Fibroblast of the aortic adventitia (primary cell): ENCODE results near the gene COPE. TPM values are rescaled to one million over a fixed set of nuclear protein-coding genes. Genes with fewer than 3 reads are reported as not detected.

Experiments used
- DNase-seq: peaks from one replicate; pipeline ENCODE4 v3.0.0-alpha.2; 2010; ENCODE audit warnings: low read depth
- H3K4me3 ChIP-seq: 2 replicates; pipeline ENCODE4 v1.5.1; 2011; ENCODE audit warnings: low read depth, mild to moderate bottlenecking, control low read depth, low read length, moderate library complexity
- total RNA-seq: library from RNA; depleted of rRNA; stranded (reverse); fragments of >200 nt; gene quantifications from 2 replicates; pipeline ENCODE4 v1.2.3, GENCODE V29; 2012; ENCODE audit warnings: low replicate concordance
- TF ChIP-seq, protein P1 (sequence below): IDR thresholded peaks from 2 replicates; pipeline ENCODE4 v1.5.1; 2011; ENCODE audit warnings: mild to moderate bottlenecking, low read length, control low read depth, inconsistent platforms; ENCODE audit not compliant: insufficient read depth

Gene COPE
- total RNA-seq, 1 donor, result 172 TPM

DNA sequence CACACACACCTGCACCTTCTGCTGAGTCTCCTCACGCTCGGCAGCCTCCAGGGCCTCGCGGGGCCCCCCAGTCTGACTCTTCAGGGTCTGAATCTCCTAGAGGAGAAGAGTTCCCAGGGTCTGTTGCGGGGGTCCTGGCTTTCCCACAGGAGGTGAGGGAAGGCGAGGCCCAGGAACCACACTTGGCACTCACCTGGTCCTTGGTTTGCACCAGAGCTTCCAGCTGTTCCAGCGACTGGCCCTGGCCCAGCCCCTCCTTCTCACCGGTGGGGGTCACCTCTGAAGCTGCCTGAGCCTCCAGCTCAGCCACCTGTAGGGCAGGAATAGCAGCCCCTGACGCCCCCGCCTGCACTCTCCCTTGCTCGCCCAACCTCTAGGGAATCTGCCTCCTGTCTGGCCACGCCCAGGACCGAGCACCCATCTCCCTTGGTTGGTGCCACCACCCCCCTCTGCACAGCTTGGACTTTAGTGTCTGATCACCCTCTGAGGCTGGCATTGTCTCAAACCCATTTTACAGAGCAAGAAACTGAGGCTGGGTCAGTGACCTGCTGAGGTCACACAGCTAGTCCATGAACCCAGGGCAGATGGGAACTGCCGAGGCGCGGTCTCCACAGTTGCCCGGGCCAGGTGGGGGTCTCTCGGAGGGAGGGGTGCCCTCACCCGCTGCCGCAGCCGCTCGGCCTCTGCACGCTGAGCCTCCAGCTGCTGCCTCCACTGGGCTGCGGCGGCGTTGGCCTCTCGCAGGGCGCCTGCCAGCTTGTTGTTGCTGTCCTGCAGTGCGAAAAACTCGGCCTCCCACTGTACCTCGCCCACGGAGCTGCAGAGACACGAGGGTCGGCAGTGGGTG is 12.4 kb upstream of the COPE start:
- H3K4me3 ChIP-seq, result no peak overlapping the region
- TF ChIP-seq, protein P1, sequence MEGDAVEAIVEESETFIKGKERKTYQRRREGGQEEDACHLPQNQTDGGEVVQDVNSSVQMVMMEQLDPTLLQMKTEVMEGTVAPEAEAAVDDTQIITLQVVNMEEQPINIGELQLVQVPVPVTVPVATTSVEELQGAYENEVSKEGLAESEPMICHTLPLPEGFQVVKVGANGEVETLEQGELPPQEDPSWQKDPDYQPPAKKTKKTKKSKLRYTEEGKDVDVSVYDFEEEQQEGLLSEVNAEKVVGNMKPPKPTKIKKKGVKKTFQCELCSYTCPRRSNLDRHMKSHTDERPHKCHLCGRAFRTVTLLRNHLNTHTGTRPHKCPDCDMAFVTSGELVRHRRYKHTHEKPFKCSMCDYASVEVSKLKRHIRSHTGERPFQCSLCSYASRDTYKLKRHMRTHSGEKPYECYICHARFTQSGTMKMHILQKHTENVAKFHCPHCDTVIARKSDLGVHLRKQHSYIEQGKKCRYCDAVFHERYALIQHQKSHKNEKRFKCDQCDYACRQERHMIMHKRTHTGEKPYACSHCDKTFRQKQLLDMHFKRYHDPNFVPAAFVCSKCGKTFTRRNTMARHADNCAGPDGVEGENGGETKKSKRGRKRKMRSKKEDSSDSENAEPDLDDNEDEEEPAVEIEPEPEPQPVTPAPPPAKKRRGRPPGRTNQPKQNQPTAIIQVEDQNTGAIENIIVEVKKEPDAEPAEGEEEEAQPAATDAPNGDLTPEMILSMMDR, result no peak
- DNase-seq, result no peak

DNA sequence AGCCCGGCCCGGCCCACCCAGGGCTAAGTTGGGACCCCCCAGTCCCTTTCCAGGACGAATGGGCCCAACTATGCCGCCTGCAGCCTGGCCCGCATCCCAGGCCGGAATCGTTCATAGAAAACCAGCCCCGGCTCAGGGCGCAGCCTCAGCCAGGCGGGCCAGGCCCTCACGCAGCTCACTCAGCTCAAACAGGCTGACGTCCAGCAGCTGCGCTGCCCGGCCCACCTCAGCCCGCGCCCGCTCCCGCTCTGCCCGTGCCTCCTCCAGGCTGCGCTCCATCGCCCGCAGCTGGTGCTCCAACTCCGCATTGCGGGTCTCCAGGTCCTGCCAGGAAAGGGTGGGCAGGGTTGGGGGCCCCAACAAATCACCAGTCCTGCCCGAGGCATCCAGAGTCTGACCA is 10.1 kb upstream of the COPE start:
- no peak overlapping the region for H3K4me3 ChIP-seq
- TF ChIP-seq, protein P1, result no peak
- no peak for DNase-seq

DNA sequence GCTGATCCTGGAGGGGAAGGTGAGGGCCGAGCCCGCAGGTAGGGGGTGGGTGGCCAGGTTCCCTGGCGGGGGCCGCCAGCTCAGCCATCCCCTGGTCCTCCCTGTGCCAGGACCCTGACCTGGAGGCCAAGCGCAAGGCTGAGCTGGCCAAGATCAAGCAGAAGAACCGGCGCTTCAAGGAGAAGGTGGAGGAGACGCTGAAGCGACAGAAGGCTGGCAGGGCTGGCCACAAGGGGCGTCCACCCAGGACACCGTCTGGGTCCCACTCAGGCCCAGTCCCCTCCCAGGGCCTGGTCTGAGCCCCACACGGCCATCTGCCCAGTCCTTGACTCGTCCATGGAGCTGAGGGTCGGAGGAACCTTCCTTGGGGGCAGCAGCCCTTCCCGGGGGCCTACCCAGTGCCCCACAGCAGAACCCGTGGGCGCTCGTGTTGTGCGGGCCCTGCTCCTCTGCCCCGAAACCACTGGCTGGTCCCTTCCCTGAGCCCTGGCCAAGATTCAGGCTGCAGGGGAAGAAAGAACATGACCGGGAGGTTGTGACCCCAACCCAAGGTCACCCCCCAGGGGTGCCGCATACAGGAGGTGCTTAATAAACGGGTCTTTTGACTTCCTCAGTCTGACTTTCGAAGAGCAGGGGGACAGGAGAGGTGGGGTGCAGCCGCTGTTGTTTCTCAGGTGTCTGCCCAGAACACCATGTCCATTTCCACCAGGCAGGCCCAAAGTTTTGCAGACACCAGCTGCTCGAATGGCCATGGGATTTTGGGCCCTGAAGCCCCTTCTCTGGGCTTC is 9.0 kb upstream of the COPE start:
- no peak for DNase-seq
- no peak overlapping the region for H3K4me3 ChIP-seq
- TF ChIP-seq, protein P1, result no peak

DNA sequence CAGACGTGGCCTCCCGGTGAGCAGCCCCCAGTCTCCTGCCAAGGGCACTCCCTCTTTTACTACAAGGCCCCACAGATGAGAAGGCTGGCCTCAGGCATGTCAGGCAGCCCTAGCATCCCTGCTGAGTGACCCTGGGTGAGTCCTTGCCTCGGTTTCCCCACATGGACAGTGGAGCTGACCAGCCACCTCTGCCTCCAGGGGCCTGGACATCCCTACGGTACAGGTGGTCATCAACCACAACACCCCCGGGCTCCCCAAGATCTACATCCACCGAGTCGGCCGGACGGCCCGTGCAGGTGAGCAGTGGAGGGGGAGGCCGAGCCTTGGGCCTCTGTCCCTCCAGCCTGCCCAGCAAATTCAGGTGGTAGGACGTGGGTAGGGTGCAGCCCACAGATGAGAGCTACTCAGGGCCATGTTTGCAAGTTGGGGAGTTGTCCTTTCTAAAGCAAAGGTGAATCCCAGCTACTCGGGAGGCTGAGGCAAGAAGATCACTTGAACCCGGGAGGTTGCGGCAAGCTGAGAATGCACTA is 5.6 kb upstream of the COPE start:
- no peak overlapping the region for H3K4me3 ChIP-seq
- DNase-seq, result no peak
- TF ChIP-seq, protein P1, result no peak

DNA sequence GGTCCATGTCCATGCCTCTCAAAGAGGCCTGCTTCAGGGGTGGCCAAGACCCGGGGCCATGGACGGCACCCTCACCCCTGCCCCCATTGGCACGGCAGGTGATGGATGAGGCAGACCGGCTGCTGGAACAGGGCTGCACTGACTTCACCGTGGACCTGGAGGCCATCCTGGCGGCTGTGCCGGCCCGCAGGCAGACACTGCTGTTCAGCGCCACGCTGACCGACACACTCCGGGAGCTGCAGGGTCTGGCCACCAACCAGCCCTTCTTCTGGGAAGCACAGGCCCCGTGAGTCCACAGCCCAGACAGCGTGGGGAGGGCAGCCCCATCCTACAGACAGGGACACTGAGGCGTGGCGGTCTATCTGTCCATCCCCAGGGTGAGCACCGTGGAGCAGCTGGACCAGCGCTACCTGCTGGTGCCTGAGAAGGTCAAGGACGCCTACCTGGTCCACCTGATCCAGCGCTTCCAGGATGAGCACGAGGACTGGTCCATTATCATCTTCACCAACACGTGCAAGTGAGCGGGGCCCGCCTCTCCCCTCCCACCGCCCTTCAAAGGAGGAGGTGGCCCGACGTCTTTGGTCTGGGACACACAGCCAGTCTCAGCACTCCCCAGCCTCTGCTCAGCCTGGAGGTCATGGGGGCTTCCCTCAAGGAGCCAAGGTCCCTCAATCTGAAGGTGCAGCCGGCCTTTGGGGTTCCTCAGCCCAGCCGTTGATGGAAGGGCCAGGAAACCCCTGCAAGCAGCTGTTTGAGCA is 3.2 kb upstream of the COPE start:
- no peak for DNase-seq

DNA sequence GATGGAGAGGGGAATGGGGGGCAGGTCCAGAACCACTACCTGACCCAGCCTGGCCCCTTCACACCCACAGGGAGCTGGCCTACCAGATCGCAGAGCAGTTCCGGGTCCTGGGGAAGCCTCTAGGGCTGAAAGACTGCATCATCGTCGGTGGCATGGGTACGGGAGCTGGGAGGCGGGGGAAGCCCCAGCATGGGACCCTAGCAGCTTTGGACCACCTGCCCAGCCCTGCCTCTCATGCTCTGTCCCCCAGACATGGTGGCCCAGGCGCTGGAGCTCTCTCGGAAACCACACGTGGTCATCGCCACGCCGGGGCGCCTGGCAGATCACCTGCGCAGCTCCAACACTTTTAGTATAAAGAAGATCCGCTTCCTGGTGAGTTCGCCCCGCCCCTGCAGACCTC is 2.4 kb upstream of the COPE start:
- TF ChIP-seq, protein P1, result no peak
- DNase-seq, result no peak
- H3K4me3 ChIP-seq, result no peak overlapping the region

More for the DNA sequence above, 3.2 kb upstream of the COPE start:
- TF ChIP-seq, protein P1, result no peak
- H3K4me3 ChIP-seq, result no peak overlapping the region
